Central memory CD4-positive, alpha-beta T cell (primary cell): ENCODE results near the gene SORCS1.

Experiments used
- DNase-seq: peaks from one replicate; pipeline ENCODE4 v3.0.0; 2022
- total RNA-seq, 3 experiments: gene quantifications; one replicate each; lab custom pipeline; 2026; lab: John Stamatoyannopoulos, UW

Gene SORCS1
- total RNA-seq = 0 reads per million in 3 experiments

- no peak for DNase-seq
These were observed at the start of gene SORCS1 for GRCh38 chr10:107163881-107164861. Gene SORCS1, minus strand, starts transcription at chr10:107164706.

GRCh38 chr10:107214261-107214660 is 49.8 kb upstream of the SORCS1 start:
- DNase-seq = no peak

- no peak for DNase-seq
These were observed 49.4 kb upstream of the SORCS1 start for GRCh38 chr10:107213861-107214260.

- DNase-seq = no peak
These were observed 42.3 kb upstream of the SORCS1 start for GRCh38 chr10:107206833-107207232.

- no peak for DNase-seq
These were observed 5.0 kb upstream of the SORCS1 start for GRCh38 chr10:107169516-107169915.

GRCh38 chr10:107168738-107169137 is 4.2 kb upstream of the SORCS1 start:
- no peak for DNase-seq

- no peak for DNase-seq
These were observed 1.9 kb upstream of the SORCS1 start for GRCh38 chr10:107166403-107166802.

GRCh38 chr10:107164992-107165391 is 486 bp upstream of the SORCS1 start:
- no peak for DNase-seq

- DNase-seq = no peak
These were observed 1.2 kb downstream of the SORCS1 start for GRCh38 chr10:107163076-107163855.

- DNase-seq = no peak
These were observed 3.6 kb downstream of the SORCS1 start for GRCh38 chr10:107160866-107161265.

GRCh38 chr10:107159871-107160270 is 4.6 kb downstream of the SORCS1 start:
- DNase-seq = no peak

- no peak for DNase-seq
These were observed 7.4 kb downstream of the SORCS1 start for GRCh38 chr10:107157071-107157470.

- no peak for DNase-seq
These were observed 12.4 kb downstream of the SORCS1 start for GRCh38 chr10:107152087-107152486.

GRCh38 chr10:107148906-107149305 is 15.6 kb downstream of the SORCS1 start:
- no peak for DNase-seq

- DNase-seq = no peak
These were observed 20.0 kb downstream of the SORCS1 start for GRCh38 chr10:107144490-107144889.

- DNase-seq = no peak
These were observed 22.9 kb downstream of the SORCS1 start for GRCh38 chr10:107141524-107142061.

GRCh38 chr10:107139237-107139636 is 25.3 kb downstream of the SORCS1 start:
- no peak for DNase-seq

GRCh38 chr10:107133656-107134055 is 30.9 kb downstream of the SORCS1 start:
- no peak for DNase-seq

GRCh38 chr10:107129000-107129399 is 35.5 kb downstream of the SORCS1 start:
- DNase-seq = no peak

GRCh38 chr10:107126512-107127065 is 37.9 kb downstream of the SORCS1 start:
- no peak for DNase-seq

GRCh38 chr10:107122703-107123102 is 41.8 kb downstream of the SORCS1 start:
- no peak for DNase-seq

- no peak for DNase-seq
These were observed 45.6 kb downstream of the SORCS1 start for GRCh38 chr10:107118866-107119265.
